ENCODE measurements around the gene AHCTF1.
"Not testable (repeated sequence)": the region's sequence is repeated elsewhere in the genome, so short reads cannot be mapped to it uniquely, and the experiment has no call there.

Gene AHCTF1

DNA sequence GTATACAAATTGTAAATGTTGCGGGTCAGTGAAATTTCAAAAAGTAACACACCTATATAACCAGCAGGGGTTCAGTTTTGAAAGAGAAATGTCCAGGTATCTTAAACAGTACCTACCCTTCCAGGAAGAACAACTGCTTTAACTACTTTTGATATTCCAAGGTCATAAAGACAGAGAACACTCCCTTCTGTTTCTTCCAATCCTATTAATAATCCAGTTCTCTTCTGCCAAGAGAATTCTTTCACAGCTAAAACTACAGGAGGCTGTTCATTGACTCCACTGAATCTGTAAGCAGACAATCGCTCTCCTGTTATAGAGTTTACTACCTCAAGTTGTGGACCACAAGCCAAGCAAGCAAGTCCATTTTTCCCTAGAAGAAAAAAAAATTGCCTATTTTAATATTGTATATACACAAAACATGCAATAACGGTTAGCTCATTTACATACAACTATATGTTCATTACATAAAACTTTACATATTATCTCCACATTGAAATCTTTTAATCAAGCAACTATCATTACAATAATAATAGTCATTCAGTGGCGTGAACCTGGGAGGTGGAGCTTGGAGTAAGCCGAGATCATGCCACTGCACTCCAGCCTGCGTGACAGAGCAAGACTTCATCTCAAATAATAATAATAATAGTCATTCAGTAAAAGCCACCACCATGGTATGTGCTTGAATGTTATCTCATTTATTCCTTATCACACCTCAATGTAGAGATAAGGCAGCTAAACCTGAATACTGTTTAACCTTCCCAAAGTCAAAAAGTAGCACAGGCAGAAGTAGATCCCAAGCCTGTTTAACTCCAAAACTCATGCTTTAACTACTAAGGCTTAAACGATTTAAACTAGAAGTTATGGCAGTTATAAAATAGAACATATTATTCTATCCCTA lies 15.5 kb downstream of the AHCTF1 start:
- DNase-seq, result not testable (repeated sequence)

DNA sequence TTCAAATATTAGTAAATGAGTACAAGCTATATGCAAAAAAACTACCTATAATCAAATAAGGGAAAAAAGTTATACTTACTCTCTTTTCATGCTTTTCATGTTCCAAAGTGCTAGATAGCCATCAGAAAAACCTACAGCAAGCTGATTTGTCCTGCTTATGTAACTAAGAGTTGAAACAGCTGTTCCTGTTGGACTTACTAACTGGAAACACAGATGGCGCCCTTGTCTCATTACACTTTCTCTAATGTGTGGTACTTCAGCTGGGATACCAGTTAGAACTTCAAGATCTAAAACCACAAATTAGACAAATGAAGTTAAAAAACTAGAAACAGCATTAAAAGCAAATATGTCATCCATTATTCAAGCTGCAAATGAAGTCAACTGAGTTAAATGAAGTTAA lies 24.3 kb downstream of the AHCTF1 start:
- peak; percentile 72 to 78 (median 73) for DNase-seq

GRCh38 chr1:246906833-246907232 lies 24.9 kb downstream of the AHCTF1 start:
- DNase-seq, result peak in 1 of 3 donors; percentile 5

DNA sequence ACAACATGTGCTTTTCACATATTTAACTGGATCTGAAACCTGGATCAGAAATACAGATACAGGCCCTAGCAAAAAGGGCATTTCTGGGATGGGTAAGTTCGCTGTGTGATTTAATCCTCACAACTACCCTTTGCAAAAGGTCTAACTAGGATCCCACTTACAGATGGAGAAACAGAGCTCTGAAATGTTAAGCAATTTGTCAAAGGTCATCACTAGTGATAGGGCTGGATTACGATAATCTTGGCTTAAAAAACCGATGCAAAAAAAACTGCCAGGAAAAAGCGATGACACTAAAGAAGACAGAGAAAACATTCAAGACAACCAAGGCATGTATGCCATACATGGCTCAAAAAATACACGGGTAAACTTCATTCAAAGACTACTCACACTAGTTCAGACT lies 29.9 kb downstream of the AHCTF1 start:
- no peak for DNase-seq

GRCh38 chr1:246897302-246897701 lies 34.4 kb downstream of the AHCTF1 start:
- DNase-seq, result no peak

- no peak for DNase-seq
Measured at GRCh38 chr1:246893191-246893939, 38.4 kb downstream of the AHCTF1 start.

DNA sequence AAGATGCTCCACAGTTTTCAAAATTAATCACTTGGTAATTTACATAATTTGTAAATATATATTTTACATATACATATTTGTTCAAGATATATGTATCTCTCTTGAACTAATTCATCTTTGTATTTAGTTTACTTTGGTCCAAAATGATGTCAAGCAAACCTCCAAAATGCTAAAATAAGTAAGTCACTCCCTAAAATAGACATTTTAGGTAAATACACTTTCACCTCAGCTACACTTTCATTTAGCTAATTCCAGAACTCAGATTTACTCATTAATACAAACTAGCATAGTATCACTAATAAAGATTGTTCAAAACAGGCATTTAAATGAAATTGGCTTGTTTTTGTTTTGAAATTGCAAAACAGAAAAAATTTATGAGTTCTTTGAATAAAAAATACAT lies 40.6 kb downstream of the AHCTF1 start:
- no peak for DNase-seq

- no peak for DNase-seq
Measured at GRCh38 chr1:246888522-246888921, 43.2 kb downstream of the AHCTF1 start.

DNA sequence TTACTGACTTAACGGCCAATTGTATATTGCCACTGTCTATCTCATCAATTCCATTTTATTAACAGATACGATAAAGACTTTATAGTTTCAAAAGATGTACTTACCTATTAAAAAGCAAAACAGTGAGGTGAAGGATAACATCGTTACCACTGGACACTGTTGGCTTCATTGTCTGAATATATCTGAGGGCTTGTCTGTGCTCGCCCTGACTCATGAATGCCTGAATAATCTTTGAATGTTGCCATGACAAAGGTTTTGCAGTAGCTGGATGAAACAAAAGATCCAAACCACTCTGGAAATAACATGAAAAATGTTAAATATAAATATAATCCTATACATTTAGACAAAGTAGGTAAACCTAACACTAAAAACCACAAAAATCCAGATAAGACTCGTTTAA lies 46.4 kb downstream of the AHCTF1 start:
- not testable (repeated sequence) for DNase-seq

DNA sequence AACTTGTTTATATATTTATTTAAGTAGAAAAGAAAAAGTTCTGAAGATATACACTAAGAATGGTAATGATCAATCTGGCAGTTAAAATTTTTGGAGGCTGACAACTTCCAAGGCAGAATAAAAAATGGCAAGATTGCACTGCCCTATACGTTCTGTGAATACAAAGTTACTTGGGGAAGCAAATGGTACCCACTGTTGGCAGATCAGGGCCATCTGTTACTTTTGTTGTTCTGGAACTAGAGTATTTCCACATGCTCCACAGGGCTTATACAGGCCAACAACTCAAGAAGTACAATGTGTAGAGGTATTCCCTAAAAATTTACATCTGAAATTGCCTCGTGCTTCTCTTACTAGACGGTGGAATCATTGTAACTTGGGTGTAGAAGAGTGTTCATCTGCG lies 53.2 kb downstream of the AHCTF1 start:
- DNase-seq, result no peak

GRCh38 chr1:246876431-246876830 lies 55.3 kb downstream of the AHCTF1 start:
- DNase-seq, result no peak

GRCh38 chr1:246875041-246876026 lies 56.4 kb downstream of the AHCTF1 start:
- DNase-seq, result peak; percentile 3 to 41 (median 23)

GRCh38 chr1:246865921-246866320 lies 65.8 kb downstream of the AHCTF1 start:
- DNase-seq, result no peak

DNA sequence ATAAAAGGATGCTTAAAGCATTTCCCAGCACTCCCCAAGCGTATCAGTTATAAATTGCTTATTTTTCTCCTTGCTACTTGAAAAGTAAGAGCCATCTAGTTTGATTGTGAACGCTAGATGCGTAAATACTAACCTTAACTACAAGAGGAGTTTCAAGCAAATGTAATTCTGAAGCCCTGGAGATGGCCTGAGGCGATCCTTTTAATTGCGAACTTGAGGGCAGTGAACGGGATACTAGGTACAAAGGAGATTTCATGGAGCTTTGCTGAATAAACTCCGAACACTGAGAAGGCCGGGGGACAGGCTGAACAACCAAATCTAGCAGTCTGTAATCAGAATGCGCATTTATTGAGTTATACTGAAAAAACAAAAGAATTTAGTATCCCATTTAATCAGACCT lies 68.0 kb downstream of the AHCTF1 start:
- DNase-seq, result not testable (repeated sequence)

DNA sequence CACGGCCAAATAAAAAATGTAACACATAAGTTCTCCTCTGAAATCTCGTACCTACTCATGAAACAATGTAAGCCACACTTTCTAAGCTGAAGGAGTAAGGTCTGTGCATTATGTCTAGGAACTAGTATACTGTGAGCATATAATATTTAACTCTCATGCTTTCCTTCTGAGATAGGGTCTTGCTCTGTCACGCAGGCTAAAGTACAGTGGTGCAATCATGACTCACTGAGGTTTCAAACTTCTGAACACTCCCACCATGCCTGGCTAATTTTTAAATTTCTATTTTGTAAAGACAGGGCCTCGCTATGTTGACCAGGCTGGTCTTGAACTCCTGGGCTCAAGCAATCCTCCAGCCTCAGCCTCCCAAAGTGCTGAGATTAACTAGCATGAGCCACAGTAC lies 71.3 kb downstream of the AHCTF1 start:
- DNase-seq, result no peak

- DNase-seq, result peak; percentile 10 to 40 (median 17)
Measured at GRCh38 chr1:246856371-246856770, 75.4 kb downstream of the AHCTF1 start.

GRCh38 chr1:246850640-246851039 lies 81.1 kb downstream of the AHCTF1 start:
- DNase-seq, result not testable (repeated sequence)

DNA sequence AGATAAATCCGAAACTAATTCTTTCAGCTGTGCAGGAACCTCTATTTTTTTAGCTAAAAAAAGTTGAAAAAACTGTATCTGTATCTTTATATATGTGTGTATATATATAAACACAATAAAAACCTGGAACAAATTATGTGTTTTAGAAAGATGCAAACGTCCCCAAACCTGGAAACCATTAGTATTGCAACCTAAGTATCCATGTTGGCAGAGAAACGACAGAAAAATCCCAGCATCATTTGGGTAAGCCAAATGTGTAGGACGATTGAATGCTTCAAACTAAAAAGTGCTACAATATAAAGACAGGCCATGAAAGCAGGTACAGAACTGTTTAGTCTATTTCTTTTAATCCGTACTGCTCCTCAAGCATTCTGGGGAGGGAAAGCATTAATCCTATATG lies 87.9 kb downstream of the AHCTF1 start:
- no peak for DNase-seq

GRCh38 chr1:246840761-246841160 lies 91.0 kb downstream of the AHCTF1 start:
- DNase-seq, result not testable (repeated sequence)

DNA sequence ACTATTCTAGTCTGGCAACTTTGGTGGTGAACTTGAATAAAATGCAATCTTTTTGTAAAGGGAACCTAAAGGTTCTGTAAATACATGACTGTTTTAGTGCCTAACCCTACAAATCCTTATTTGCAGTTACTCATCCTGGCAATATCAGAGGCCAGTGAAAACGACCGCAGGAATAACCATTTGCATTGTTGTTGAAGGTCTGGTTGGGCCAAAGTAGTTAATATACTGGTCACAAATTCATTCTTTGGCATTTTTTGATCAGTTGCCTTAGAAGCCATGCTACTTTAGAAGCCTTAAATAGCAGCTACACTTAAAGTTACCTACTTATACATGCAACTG lies 93.7 kb downstream of the AHCTF1 start:
- no peak for DNase-seq

DNA sequence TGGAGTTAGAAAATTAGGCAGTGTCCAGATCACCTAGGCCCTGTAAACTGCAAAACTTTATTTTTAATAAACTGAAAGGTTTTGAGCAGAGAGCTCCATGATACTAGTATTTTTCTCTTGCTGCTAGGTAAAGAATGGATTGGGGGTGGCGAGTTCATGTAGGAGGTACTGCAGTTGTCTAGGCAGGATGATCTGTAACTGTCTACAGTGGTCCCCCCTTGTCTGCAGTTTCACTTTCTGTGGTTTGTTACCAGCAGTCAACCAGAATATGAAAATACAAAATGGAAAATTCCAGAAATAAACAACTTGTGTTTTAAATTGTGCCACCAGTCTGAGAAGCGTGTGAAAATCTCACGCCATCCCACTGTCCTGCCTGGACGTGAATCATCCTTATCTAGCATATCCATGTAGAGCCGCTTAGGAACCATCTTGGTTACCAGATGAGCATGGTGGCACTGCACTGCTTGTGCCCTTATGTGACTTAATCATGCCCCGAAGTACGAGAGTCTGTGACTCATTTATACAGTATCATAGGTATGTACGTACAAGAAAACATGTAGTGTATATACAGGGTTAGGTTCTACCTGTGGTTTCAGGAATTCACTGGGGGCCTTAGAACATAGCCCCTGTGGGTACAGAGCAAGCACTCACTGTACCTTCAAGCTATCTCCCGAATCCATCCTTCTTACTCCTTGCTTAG lies 94.2 kb downstream of the AHCTF1 start:
- no peak for DNase-seq

All from suppressor macrophage treated with lipopolysaccharide for 1 hour (primary cell).